Epithelial cell of esophagus (primary cell): ENCODE data around the gene DLGAP3.
A peak's percentile ranks its signal among the peaks of the same experiment; 100 is the strongest.

ENCODE experiments used
- DNase-seq: peaks from one replicate; pipeline ENCODE4 v3.0.0; 2010; ENCODE audit warnings: low read depth
- H3K4me3 ChIP-seq: 2 replicates; pipeline ENCODE4 v1.5.1; 2011; ENCODE audit warnings: mild to moderate bottlenecking, low read length, control low read depth
- TF ChIP-seq, protein P1 (sequence below): IDR thresholded peaks from 2 replicates; pipeline ENCODE4 v1.5.1; 2011; ENCODE audit warnings: low read depth, mild to moderate bottlenecking, low read length, control low read depth, inconsistent platforms; ENCODE audit not compliant: insufficient read depth; ENCODE audit errors: missing control alignments

The DLGAP3 gene

DNA sequence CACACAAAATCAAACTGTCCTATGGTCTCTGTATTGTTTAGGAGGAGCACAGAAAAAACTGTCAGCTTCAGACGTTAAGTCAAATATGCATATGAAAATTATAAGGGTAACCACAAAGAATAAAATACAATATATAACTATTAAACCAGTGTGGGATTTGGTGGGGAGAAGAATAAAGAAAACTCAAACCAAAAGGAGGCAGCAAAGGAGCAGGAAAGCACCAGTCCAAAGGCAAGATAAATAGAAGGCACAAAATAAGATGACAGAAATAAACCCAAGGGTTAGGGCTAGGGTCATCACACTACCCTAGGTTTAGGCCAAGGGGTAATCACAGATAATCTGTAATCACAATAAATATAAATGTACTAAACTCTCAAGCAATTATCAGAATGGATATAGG lies 32.8 kb downstream of the DLGAP3 start:
- no peak for DNase-seq
- TF ChIP-seq, protein P1, sequence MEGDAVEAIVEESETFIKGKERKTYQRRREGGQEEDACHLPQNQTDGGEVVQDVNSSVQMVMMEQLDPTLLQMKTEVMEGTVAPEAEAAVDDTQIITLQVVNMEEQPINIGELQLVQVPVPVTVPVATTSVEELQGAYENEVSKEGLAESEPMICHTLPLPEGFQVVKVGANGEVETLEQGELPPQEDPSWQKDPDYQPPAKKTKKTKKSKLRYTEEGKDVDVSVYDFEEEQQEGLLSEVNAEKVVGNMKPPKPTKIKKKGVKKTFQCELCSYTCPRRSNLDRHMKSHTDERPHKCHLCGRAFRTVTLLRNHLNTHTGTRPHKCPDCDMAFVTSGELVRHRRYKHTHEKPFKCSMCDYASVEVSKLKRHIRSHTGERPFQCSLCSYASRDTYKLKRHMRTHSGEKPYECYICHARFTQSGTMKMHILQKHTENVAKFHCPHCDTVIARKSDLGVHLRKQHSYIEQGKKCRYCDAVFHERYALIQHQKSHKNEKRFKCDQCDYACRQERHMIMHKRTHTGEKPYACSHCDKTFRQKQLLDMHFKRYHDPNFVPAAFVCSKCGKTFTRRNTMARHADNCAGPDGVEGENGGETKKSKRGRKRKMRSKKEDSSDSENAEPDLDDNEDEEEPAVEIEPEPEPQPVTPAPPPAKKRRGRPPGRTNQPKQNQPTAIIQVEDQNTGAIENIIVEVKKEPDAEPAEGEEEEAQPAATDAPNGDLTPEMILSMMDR, result peak; percentile 3
- no peak overlapping the region for H3K4me3 ChIP-seq

DNA sequence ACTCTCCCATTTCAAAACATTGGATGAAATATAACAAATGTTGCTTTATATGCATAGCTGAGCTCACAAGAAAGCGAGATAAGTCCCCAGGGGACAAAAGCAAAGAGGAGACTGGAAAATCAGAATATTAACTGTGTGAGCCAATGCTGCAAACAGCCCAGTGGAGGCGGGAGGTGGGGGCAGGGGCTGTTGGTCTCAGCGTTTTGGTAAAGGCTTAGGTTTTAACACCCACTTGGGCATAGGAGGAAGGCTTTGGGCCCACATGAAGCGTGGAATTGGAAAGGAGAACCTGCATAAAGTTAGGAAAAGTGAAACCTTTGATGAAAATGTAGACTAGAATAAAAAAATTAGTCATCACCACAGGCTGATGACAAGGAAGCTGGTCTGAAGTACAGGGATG lies 39.7 kb downstream of the DLGAP3 start:
- no peak overlapping the region for H3K4me3 ChIP-seq
- no peak for DNase-seq
- TF ChIP-seq, protein P1, result no peak

DNA sequence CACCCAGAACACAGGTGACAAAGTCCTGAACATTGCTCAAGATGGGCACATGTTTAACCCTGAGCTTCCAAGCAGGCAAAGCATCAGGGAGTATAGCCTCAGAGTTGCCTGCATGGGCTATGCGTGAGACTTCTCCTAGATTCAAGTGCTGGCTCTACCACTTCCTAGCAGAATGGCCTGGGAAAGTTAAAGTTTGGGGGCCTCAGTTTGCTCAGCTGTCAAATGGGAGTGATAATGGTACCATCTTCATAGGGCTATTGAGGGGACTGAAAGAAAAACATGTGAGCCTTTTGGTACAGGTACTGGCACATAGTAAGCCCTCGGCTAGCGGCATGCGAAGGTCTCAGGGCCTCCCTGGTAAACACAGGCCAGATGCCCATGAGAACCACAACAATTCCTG lies 41.9 kb downstream of the DLGAP3 start:
- no peak overlapping the region for H3K4me3 ChIP-seq
- DNase-seq, result no peak
- TF ChIP-seq, protein P1, result no peak

DNA sequence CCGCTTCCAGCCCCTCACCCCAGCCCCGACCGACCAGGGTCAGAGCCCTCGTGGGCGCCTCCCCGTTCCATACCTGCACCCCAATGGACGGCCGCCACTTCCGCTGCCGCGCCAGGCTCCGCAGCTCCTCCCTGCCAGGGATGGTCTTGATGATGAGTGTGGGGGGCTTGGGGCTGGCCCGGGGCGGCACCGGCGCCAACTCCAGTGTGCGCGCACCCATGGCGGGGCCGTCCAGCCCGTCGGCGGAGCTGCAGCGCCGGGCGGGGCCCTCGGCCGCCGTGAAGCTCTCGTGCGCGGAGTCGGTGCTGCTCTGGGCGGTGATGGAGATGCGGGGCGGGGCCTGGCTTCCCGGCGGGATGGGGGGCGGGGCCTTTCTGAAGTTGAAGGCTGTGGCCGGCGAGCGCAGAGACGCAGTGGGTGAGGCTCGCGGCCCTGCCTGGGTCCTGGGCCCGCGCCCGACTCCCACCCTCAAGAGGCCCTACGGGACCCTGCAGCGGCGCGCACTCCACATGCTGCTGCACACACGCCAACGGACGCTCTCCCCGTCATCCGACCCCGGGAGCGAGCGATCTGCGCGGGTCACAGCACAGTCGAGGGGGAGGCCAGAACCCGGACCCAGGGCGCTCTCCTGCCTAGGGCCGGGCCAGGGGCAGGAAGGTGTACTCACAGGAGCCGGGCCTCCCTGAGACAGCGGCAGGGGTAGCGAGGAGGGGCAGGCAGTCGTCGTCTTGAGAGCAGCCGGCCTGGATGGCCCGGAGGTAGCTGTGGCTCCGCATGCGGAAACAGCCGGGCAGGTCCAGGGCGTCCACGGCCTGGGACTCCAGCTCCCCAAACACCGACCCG lies 43.8 kb downstream of the DLGAP3 start:
- no peak overlapping the region for H3K4me3 ChIP-seq
- TF ChIP-seq, protein P1, result no peak
- DNase-seq, result peak; percentile 50

DNA sequence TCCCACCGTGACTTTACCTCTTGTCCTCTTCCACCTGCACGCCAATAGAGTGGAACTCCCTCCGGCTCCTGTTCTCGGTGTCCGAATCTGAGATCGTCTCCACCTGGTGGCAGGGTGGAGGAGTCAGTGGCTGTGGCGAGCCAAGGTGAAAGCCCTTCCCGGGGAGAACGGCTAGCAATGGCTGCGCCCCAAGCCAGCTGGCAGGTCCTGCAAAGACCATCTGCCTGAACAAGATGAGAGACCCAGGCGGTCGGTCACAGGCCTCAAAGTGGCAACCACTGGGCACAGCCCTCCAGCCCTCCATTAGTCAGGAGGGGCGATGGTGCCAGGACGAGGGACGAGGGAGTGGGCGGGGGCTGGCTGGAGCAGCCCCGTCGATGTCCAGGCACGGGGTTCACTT lies 44.5 kb downstream of the DLGAP3 start:
- no peak for DNase-seq
- TF ChIP-seq, protein P1, result no peak
- H3K4me3 ChIP-seq, result no peak overlapping the region

DNA sequence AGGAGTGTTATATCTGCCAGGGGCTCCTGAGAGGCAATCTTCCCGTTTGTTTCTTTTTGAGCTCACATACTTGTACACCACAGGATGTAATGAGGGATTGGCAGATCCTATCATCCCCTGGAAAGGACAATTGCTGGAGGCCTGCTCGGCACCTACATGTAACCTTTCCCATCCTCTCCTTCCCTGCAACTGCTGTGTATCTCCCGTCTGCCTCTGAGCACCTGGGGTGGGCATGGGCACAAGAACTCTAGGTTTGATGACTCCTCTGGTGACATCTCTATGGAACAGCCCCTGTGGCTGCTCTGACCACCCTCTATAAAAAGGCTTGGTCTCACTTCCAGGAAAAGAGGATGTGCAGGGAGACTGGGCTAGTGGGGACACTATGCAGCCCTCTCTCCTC lies 44.9 kb downstream of the DLGAP3 start:
- H3K4me3 ChIP-seq, result no peak overlapping the region
- DNase-seq, result no peak
- TF ChIP-seq, protein P1, result no peak

DNA sequence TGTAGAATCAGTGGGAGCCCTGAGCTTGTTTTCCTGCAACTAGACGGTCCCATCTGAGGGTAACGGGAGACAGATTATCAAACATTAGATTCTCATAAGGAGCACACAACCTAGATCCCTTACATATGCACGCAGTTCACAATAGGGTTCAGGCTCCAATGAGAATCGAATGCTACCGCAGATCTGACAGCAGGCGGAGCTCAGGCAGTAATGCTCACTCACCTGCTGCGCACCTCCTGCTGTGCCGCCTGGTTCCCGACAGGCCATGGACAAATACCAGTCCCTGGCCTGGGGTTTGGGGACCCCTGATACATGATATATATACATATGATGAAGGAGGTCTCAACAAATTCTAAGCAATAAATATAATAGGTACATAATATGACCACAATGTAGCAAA lies 50.2 kb downstream of the DLGAP3 start:
- DNase-seq, result peak; percentile 18
- TF ChIP-seq, protein P1, result peak; percentile 3

More for the DNA sequence above, 50.2 kb downstream of the DLGAP3 start:
- no peak overlapping the region for H3K4me3 ChIP-seq
